ENCODE results near the gene TTC33.

TTC33 gene

GRCh38 chr5:40491644-40492043 is 264.1 kb downstream of the TTC33 start:
- TF ChIP-seq EP300 (IDR thresholded peaks at IDR 0.05; ENCODE audit: borderline replicate concordance) (no peak), TEAD4 (IDR thresholded peaks at IDR 0.05) (no peak), CEBPB (IDR thresholded peaks at IDR 0.05) (no peak), CREB1 (IDR thresholded peaks at IDR 0.05; ENCODE audit: low read depth) (no peak), EGR1 (IDR thresholded peaks at IDR 0.05) (no peak), RAD21 (IDR thresholded peaks at IDR 0.05; ENCODE audit: low read depth) (no peak), ZBTB7A (IDR thresholded peaks at IDR 0.05; ENCODE audit: low read depth) (no peak), FOXM1 (IDR thresholded peaks at IDR 0.05; ENCODE audit: borderline replicate concordance, low read depth) (no peak), NFIC (IDR thresholded peaks at IDR 0.05) (no peak), MAX (IDR thresholded peaks at IDR 0.05) (no peak), USF1 (IDR thresholded peaks at IDR 0.05) (no peak), REST (IDR thresholded peaks at IDR 0.05; ENCODE audit: low read depth) (no peak), TCF12 (IDR thresholded peaks at IDR 0.05; ENCODE audit: low read depth) (no peak), YY1 (IDR thresholded peaks at IDR 0.05; ENCODE audit: low read depth) (no peak), TAF1 (IDR thresholded peaks at IDR 0.05; ENCODE audit: low read depth) (no peak)

- TF ChIP-seq FOXM1 (IDR thresholded peaks at IDR 0.05; ENCODE audit: borderline replicate concordance, low read depth) (no peak), CREB1 (IDR thresholded peaks at IDR 0.05; ENCODE audit: low read depth) (no peak), TEAD4 (IDR thresholded peaks at IDR 0.05) (no peak), NFIC (IDR thresholded peaks at IDR 0.05) (no peak), TAF1 (IDR thresholded peaks at IDR 0.05; ENCODE audit: low read depth) (no peak), CEBPB (IDR thresholded peaks at IDR 0.05) (no peak), EGR1 (IDR thresholded peaks at IDR 0.05) (no peak), USF1 (IDR thresholded peaks at IDR 0.05) (no peak), REST (IDR thresholded peaks at IDR 0.05; ENCODE audit: low read depth) (no peak), MAX (IDR thresholded peaks at IDR 0.05) (no peak), RAD21 (IDR thresholded peaks at IDR 0.05; ENCODE audit: low read depth) (no peak), EP300 (IDR thresholded peaks at IDR 0.05; ENCODE audit: borderline replicate concordance) (no peak), TCF12 (IDR thresholded peaks at IDR 0.05; ENCODE audit: low read depth) (no peak), YY1 (IDR thresholded peaks at IDR 0.05; ENCODE audit: low read depth) (no peak), ZBTB7A (IDR thresholded peaks at IDR 0.05; ENCODE audit: low read depth) (no peak)
Measured at GRCh38 chr5:40490464-40491111, 265.2 kb downstream of the TTC33 start.

GRCh38 chr5:40489421-40489820 is 266.3 kb downstream of the TTC33 start:
- TF ChIP-seq TEAD4 (IDR thresholded peaks at IDR 0.05): no peak
- no peak for TF ChIP-seq CEBPB (IDR thresholded peaks at IDR 0.05)
- TF ChIP-seq REST (IDR thresholded peaks at IDR 0.05; ENCODE audit: low read depth): no peak
- no peak for TF ChIP-seq TCF12 (IDR thresholded peaks at IDR 0.05; ENCODE audit: low read depth)
- TF ChIP-seq ZBTB7A (IDR thresholded peaks at IDR 0.05; ENCODE audit: low read depth): no peak
- TF ChIP-seq YY1 (IDR thresholded peaks at IDR 0.05; ENCODE audit: low read depth): no peak
- no peak for TF ChIP-seq FOXM1 (IDR thresholded peaks at IDR 0.05; ENCODE audit: borderline replicate concordance, low read depth)
- no peak for TF ChIP-seq USF1 (IDR thresholded peaks at IDR 0.05)
- no peak for TF ChIP-seq NFIC (IDR thresholded peaks at IDR 0.05)
- TF ChIP-seq RAD21 (IDR thresholded peaks at IDR 0.05; ENCODE audit: low read depth): no peak
- TF ChIP-seq MAX (IDR thresholded peaks at IDR 0.05): no peak
- no peak for TF ChIP-seq EP300 (IDR thresholded peaks at IDR 0.05; ENCODE audit: borderline replicate concordance)
- TF ChIP-seq TAF1 (IDR thresholded peaks at IDR 0.05; ENCODE audit: low read depth): no peak
